ENCODE measurements around the gene STXBP1. TPM values are rescaled to one million over a fixed set of nuclear protein-coding genes. Genes with fewer than 3 reads are reported as not detected.

Gene STXBP1
- total and polyA plus RNA-seq, 2 donors (not counting 3 experiments of a cell fraction or from before 2014, with no cell fraction given): 18.8 to 51.3 TPM

GRCh38 chr9:127634698-127635097, 22.6 kb downstream of the STXBP1 start:
- BruUV-seq (replicated peaks): no TSS peak
- Histone ChIP-seq H3K9me1 (replicated peaks; ENCODE audit: control insufficient read depth, extremely low read depth, insufficient read depth, low read length) (no peaks in the 10 kb centered on the region), H3K9me3 (replicated peaks; ENCODE audit: control insufficient read depth, insufficient read depth, low read length) (no peaks in the 10 kb centered on the region), H3K4me3 (replicated peaks in 1 of 3; ENCODE audit: insufficient read depth in 1 of 3, low read depth in 1 of 3, low read length in 3 of 3) (no peak overlapping the region), H3K79me2 (ENCODE audit: control insufficient read depth, insufficient read depth, low read length) (no peaks in the 10 kb centered on the region), H2AFZ (ENCODE audit: low read depth, low read length) (no peak overlapping the region), H3K27me3 (ENCODE audit: control insufficient read depth in 2 of 2, insufficient read depth in 2 of 2, low read length in 2 of 2) (no peaks in the 10 kb centered on the region), H3K4me1 (ENCODE audit: control insufficient read depth, extremely low read depth, insufficient read depth, low read length) (peaks cover 22% of the 10 kb centered on the region), H3K9ac (replicated peaks; ENCODE audit: extremely low read depth, insufficient read depth, low read length) (no peak overlapping the region), H3K4me2 (ENCODE audit: insufficient read depth, low read length) (peak overlapping the region; percentile 37), H3K27ac (ENCODE audit: insufficient read depth, low read depth, low read length) (no peak overlapping the region), H3K36me3 (ENCODE audit: control insufficient read depth in 2 of 2, extremely low read depth in 1 of 2, insufficient read depth in 2 of 2, low read length in 2 of 2) (no peaks in the 10 kb centered on the region), H4K20me1 (replicated peaks; ENCODE audit: control insufficient read depth, extremely low read depth, insufficient read depth, low read length) (no peaks in the 10 kb centered on the region)
- intact Hi-C loops (cut with micrococcal nuclease) (no loop called here), dilution Hi-C loops (cut with MboI; ENCODE audit: extremely low pct_ligation_motif_present, low sequenced_read_pairs) (no loop called here)
- FAIRE-seq (no peak), DNase-seq (ENCODE audit: low read depth, low spot score) (no peak)
- TF ChIP-seq EZH2 (IDR thresholded peaks at IDR 0.05; ENCODE audit: borderline replicate concordance, low read depth, low read length, severe bottlenecking): no peak
- no peak for TF ChIP-seq MAX (IDR thresholded peaks at IDR 0.05; ENCODE audit: insufficient read depth, insufficient read length)
- no peak for TF ChIP-seq POLR2AphosphoS5 (IDR thresholded peaks at IDR 0.05; ENCODE audit: insufficient read depth, low read depth, low read length)
- no peak for TF ChIP-seq CTCF (IDR thresholded peaks at IDR 0.05; ENCODE audit: extremely low read depth in 1 of 2, insufficient read depth in 1 of 2, low read depth in 1 of 2, low read length in 2 of 2)
- ChIA-PET CTCF (interaction anchor here (1.0 to 2.2 kb wide), 5 partner anchors 11 to 56 kb away, joined by 3 to 7 read pairs (median 4); no protein-coding TSS in a partner anchor), POLR2A (interaction anchor here (0.6 kb wide), 1 partner anchor 395 kb away, joined by 3 read pairs; no protein-coding TSS in a partner anchor)

Measured in endothelial cell of umbilical vein (primary cell).